NOMO-1 treated with dmso at 0.1 percent for 144 hours (cell line): ENCODE measurements around the gene BCAN.

Experiments
- DNase-seq: peaks from one replicate; lab custom pipeline; 2025; ENCODE audit not compliant: unreplicated experiment; lab: John Stamatoyannopoulos, UW

The BCAN gene

DNA sequence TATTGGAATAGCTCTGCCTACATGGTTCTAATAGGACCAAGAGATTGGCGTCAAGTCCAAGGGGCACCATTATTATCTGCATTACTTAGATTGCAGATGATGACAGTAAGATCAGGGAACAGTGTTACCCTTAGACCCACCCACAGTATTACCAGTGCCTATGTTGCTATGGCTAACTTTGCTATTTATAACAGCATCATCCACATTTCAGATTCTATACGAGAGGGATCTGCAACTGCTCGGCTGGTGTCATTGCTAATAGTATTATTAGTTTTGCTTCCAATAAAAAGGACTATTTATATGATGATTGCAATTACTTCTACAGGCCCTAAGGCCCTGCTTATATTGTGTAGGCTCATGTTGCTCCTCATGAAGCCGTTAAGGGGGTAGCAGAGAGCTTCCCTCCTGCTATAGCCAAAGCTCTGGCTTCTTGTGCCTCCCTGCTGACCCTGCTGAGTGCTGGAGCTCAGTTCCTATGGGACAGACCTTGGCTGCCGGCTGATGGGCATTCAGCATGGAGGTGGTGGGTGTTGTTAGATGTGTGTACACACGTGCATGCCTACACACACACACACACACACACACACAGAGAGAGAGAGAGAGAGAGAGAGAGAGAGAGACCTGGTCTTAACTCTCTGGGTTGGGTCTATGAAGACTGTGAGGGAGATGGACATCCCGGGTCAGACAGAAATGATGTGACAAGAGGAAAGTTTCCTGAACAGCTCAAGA, 1.3 kb downstream of the BCAN start:
- no peak for DNase-seq

DNA sequence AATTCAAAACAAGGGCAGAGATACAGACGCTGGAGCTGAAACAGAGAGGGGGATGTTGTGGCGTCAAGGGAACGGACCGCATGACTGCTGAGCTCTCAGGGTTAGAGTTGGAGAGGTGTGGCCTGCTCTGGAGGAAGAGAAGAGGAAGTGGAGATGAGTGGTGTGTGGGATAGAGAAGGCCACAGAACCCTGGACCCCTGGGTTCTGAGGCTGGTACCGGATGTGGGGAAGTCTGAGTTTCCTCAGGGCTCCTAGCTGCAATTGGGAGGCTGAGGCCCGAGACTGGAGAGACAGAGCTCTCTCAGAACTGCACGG, 1.8 kb downstream of the BCAN start:
- peak; percentile 54 for DNase-seq

DNA sequence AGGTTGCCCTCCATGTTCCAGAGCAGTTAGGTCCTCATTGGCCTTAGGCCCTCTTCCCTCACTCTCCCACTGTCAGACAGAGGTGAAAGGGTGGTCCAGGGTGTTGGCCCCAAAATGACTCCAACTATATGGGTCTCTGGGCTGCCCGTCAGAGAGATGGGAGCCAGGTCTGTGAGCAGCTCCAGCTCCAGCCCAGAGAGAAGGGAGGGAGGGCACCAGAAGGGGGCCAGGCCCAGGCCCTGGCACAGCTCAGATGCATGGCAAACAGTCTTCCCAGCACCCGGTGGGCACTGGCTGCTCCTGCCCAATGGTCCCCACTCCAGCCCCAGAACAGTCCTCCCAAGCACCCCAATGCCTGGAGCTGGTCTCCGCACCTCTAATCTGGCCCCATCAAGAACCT, 2.2 kb downstream of the BCAN start:
- no peak for DNase-seq

DNA sequence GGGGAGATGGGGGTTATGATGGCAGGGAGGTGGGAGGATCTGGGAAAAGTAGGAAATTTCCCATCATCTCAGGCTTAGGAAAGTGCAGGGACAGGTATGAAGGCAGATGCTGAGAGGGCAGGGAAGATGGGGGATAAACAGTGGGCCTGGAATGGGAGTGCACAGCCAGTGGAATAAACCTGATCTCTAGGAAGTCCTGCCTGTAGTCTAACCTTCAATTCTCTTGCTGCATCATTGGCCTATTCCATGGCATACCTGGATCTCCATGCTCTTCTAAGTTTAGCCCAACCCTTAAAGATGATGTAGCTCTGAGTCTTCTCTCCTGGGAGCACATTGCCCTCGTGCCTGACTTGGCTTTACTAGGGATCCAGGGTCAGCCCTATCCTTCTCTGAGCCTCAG, 2.7 kb downstream of the BCAN start:
- DNase-seq, result no peak

DNA sequence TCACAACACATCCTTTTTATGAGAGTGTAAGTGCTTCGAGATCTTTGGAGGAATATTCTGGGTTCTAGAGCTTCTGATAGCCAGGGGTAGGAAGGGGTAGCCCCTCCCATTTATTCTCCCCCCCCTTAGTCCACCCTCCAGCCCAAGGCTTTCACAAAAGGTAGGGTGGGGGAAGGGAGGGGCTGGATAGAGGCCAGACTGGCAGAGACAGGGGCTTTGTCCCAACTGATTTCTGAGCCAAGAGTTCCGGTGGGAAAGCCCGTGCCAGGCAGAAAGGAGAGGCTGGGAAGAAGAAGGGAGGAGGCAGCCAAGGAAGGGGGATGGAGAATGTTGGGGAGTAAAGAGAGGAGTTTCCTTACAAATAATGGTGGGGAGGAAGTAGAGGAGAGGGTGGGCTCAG, 3.1 kb downstream of the BCAN start:
- no peak for DNase-seq

DNA sequence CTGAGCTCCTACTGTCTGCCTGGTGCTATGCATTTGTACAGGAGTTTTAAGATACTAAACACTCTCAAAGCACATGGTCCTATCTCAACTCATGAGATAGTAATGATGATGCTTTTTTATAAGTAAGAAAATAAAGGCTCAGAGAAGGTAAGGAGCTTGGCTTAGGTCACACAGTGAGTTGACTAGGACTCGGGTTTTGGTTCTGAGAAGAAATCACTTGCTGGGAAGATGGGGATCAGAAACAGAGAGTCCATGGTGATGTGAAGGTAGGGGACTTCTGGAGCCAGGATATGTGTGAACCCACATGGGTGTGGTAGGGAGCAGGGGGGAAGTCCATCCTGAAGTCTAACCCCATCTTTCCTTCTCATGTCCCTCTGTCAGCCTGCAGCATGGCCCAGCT, 3.7 kb downstream of the BCAN start:
- DNase-seq, result no peak

DNA sequence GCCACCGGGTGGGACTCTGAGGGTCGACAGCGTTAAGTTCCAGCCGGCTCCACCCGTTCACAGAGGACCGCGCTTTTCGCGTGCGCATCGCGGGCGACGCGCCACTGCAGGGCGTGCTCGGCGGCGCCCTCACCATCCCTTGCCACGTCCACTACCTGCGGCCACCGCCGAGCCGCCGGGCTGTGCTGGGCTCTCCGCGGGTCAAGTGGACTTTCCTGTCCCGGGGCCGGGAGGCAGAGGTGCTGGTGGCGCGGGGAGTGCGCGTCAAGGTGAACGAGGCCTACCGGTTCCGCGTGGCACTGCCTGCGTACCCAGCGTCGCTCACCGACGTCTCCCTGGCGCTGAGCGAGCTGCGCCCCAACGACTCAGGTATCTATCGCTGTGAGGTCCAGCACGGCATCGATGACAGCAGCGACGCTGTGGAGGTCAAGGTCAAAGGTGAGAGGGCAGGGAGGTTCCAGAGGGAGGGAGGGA, 4.9 kb downstream of the BCAN start:
- DNase-seq, result no peak

DNA sequence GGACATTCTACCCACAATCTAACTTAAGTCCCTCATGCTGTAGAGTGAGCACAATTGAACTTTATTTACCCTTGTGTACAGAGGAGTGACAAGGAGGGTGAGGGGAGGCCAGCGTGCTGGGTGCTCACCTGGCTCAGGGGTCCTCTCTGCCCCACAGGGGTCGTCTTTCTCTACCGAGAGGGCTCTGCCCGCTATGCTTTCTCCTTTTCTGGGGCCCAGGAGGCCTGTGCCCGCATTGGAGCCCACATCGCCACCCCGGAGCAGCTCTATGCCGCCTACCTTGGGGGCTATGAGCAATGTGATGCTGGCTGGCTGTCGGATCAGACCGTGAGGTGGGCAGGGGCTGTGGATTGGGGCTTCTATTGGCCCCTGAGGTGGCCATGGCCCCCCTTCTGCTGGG, 5.4 kb downstream of the BCAN start:
- DNase-seq, result no peak

DNA sequence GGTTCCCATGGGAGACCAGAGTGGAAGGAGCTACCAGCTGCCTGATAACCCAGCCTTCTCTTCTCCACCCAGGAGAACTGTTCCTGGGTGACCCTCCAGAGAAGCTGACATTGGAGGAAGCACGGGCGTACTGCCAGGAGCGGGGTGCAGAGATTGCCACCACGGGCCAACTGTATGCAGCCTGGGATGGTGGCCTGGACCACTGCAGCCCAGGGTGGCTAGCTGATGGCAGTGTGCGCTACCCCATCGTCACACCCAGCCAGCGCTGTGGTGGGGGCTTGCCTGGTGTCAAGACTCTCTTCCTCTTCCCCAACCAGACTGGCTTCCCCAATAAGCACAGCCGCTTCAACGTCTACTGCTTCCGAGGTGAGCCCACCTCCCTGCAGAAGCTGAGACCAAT, 6.6 kb downstream of the BCAN start:
- no peak for DNase-seq

DNA sequence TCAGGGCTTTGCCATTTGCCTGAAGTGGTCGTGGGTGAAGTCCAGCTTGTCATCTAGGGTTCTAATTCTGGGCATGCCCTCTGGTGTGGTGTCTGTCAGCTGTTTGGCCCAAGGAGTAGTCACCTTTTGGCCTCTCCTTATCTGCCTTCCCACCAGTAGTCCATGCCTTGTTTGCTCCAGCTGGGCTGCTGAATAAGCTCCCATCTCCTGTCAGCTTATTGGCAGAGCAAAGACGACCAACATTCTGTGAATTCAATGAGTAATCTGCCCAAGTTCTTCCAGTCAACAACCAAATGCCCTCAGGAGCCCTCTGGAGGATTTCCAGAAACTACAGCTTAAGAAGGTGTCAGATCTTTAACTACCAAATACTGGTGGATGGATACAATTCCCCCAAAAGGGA, 7.0 kb downstream of the BCAN start:
- DNase-seq, result no peak

DNA sequence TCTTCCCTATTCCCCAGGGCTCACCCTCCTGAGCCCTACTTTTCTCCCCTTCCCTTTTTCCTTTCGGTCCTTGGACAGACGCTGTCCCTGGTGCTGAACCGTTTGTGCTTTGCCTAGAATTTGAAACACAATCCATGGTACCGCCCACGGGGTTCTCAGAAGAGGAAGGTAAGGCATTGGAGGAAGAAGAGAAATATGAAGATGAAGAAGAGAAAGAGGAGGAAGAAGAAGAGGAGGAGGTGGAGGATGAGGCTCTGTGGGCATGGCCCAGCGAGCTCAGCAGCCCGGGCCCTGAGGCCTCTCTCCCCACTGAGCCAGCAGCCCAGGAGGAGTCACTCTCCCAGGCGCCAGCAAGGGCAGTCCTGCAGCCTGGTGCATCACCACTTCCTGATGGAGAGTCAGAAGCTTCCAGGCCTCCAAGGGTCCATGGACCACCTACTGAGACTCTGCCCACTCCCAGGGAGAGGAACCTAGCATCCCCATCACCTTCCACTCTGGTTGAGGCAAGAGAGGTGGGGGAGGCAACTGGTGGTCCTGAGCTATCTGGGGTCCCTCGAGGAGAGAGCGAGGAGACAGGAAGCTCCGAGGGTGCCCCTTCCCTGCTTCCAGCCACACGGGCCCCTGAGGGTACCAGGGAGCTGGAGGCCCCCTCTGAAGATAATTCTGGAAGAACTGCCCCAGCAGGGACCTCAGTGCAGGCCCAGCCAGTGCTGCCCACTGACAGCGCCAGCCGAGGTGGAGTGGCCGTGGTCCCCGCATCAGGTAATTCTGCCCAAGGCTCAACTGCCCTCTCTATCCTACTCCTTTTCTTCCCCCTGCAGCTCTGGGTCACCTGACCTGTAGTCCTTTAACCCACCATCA, 10.4 kb downstream of the BCAN start:
- no peak for DNase-seq

DNA sequence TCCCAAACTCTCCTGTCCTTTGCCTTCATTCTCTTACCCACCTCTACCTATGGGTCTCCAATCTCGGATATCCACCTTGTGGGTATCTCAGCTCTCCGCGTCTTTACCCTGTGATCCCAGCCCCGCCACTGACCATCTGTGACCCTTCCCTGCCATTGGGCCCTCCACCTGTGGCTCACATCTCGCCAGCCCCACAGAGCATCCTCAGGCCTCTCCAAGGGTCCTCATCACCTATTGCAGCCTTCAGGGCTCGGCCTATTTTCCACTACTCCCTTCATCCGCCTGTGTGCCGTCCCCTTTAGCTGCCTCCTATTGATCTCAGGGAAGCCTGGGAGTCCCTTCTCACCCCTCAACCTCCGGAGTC, 11.1 kb downstream of the BCAN start:
- DNase-seq, result no peak

DNA sequence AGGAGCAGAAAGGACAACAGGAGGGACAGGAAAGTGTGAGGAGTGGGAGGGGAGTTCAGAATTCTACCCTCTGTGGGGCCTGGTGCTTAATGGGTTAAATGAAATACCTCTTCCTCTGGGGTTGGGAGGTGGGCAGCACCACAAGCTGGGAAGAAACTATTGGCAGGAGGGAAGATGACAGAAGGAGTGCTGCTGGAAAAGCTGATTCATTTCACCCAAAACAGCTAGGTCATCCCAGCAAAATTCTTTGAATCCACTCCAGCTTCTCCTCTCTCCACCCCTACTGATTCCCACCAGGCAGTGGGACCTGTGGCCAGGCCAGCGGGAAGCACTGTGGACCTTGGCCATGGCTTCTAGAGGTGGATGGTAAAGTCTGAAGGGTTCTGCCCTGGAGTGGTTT, 12.8 kb downstream of the BCAN start:
- no peak for DNase-seq

DNA sequence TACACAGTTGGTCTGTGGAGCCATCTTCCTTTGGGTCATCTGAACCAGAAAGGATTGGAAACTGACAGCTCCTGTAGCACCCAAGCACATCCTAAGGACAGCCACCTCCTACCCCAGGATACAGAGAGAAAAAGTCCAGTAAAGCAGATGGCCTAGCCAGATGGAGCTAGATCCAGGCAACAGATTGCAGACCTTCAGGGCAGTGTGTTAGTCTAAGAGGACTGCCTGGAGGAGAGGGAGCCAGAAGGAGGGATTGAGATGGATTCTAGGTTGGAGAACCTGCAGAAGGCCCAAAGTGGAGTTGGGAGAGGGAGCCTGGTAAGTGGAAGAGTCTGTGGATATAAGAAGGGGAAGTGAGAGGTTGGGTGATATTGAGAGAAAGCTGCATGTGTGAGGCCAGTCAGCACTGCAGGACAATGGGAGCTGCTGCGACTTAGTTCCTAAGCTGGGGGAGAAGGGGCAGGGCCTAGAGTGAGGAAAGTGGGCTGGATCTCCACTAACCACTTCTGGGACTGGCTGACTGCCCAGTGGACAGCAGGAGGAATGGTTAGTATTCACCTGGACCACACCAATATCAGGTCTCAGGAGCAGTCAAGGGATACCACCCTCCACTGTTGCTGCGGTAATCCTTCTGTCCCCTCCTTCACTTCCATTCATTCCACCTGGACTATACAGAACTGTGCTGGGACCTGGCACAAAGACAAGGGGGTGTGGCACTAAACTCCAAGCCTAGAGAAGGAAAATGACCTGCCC, 13.4 kb downstream of the BCAN start:
- no peak for DNase-seq

DNA sequence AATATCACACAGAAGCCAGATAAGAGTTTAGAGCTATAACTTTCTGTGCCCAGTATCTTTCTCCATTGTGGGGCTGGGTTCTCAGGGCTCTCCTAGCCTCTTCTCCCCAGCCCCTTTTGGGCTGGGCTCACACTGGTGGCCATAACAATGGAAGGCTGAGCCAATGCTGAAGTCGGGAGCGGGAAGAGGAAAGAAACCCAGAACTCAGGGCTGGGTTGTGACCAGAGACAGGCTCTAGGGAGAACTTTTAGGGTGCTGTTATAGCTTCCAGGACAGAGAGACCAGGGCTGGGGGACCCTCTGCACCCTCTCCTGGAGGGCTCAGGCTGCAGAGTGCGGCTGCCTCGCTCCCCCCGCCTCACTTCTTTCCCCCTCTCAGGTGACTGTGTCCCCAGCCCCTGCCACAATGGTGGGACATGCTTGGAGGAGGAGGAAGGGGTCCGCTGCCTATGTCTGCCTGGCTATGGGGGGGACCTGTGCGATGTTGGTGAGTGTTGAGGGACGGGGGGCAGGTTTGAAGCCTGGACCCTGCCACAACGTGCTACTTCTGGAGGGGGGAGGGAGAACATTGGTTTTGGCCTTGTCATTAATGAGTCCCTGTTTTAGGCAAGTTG, 14.1 kb downstream of the BCAN start:
- DNase-seq, result no peak

DNA sequence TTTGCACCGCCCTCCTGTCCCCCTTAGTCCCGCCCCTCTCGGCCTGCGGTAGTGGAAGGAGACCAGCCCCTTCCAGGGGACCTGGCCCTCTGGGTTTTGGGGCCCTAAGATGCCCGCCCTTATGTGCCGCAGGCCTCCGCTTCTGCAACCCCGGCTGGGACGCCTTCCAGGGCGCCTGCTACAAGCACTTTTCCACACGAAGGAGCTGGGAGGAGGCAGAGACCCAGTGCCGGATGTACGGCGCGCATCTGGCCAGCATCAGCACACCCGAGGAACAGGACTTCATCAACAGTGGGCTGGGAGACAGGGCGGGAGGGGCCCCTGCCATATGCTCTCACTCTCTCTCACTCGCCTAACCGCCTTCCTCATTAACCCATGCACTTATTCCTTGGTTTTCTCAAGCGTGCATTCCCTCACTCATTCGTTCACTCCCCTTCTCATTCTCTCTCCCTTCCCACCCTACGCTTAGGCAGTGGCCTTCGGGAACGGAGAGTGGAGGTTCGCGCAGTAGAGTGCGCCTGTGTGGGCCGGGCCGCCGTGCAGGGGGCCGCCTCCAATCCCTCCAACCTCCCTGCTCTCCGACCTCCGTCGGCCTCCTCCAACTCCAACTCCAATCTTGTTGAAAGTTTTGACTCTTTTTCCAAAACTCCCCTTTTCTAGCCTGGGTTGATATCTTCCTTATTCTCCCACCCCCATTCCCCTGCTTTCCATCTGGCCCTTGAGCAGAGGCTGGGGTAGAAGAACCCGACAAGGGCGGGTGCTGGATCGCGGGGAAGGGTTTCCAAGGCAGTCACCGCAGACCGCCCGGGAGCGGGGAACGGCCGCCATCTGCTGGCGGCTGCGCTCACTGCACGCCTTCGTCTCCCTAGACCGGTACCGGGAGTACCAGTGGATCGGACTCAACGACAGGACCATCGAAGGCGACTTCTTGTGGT, 15.2 kb downstream of the BCAN start:
- DNase-seq, result no peak

DNA sequence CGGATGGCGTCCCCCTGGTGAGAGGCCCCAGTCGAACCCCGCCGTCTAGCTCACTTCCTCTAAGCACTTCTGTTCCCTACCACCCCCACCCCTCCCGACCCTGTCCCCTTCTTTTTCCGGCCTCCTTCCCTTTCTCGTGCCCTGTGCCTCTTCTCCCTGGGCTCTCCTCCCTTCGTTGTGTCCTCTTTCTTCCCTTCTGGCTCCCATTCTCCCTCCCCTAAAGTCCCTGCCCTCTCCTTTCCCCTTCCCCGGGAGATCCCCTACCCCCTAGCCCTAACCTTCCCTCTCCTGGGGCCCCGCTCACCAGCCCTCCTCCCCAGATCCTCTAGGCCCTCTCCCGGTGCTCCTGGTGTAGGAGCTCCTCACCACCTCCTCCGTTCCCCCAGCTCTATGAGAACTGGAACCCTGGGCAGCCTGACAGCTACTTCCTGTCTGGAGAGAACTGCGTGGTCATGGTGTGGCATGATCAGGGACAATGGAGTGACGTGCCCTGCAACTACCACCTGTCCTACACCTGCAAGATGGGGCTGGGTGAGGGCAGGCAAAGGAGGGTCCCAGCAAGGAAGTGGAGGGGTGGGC, 15.9 kb downstream of the BCAN start:
- DNase-seq, result no peak

DNA sequence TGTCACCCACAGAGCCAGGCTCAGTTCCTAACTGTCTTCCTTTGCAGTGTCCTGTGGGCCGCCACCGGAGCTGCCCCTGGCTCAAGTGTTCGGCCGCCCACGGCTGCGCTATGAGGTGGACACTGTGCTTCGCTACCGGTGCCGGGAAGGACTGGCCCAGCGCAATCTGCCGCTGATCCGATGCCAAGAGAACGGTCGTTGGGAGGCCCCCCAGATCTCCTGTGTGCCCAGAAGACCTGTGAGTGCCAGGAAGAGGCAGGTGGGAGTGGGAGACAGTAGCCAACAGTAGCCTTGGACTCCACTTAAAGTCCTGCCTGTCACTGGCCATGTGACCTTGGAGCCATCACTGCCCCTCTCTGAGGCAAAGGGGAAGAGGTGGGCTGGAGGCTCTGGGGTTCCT, 16.6 kb downstream of the BCAN start:
- DNase-seq, result no peak

DNA sequence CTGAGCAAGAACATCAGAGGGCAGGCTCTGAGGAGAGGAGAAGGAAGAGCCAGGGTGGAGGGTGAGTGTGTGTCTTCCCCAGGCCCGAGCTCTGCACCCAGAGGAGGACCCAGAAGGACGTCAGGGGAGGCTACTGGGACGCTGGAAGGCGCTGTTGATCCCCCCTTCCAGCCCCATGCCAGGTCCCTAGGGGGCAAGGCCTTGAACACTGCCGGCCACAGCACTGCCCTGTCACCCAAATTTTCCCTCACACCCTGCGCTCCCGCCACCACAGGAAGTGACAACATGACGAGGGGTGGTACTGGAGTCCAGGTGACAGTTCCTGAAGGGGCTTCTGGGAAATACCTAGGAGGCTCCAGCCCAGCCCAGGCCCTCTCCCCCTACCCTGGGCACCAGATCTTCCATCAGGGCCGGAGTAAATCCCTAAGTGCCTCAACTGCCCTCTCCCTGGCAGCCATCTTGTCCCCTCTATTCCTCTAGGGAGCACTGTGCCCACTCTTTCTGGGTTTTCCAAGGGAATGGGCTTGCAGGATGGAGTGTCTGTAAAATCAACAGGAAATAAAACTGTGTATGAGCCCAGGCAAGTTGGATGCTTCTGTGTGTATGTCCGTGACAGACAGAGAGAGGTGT, 17.1 kb downstream of the BCAN start:
- DNase-seq, result no peak

DNA sequence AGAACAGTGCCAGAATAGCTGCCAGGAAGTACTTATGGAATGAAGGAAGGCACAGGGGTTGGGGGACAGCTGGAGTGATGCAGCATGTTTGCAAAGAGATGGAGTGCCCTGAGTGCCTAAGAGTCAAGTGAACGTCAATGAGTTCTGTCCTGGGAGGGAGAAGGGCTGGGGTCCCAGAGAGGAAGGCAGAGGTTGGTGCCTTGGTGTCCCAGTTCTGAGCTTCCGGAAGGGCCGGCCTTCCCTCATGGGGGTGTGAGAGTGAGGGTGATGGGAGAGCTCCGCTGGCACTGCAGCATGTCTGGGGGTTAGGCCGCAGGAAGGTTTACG, 17.7 kb downstream of the BCAN start:
- DNase-seq, result no peak
